Measurements from ENCODE around the gene R3HDM4. TPM values are rescaled to one million over a fixed set of nuclear protein-coding genes. Genes with fewer than 3 reads are reported as not detected.
"Not testable (repeated sequence)": the region's sequence is repeated elsewhere in the genome, so short reads cannot be mapped to it uniquely, and the experiment has no call there.

Gene R3HDM4
- total RNA-seq, 2 experiments from 2014 or later = 73.7 to 83.3 TPM

- no peak for ATAC-seq
- peaks cover 11% of the 10 kb centered on the region for H3K27me3 Mint-ChIP-seq
- no peaks in the 10 kb centered on the region for H3K9me3 Mint-ChIP-seq (ENCODE audit: low read depth)
- H3K4me1 Mint-ChIP-seq = no peaks in the 10 kb centered on the region
- no peak for DNase-seq
- H3K27ac Mint-ChIP-seq = no peak overlapping the region
- intact Hi-C loops (cut with DNase I, micrococcal nuclease) = loop anchor here in 1 of 2 experiments (10.0 kb wide), 1 partner anchor 80 kb away; no protein-coding TSS in a partner anchor
- H3K4me3 Mint-ChIP-seq = no peak overlapping the region
- ChIA-PET POLR2A (no interaction called here), CTCF (interaction anchor here (1.0 kb wide), 1 partner anchor 92 kb away, joined by 3 read pairs; no protein-coding TSS in a partner anchor)
- no peaks in the 10 kb centered on the region for H3K36me3 Mint-ChIP-seq (ENCODE audit: low read depth)
Observed at GRCh38 chr19:855142-855541, 57.9 kb downstream of the R3HDM4 start.

DNA sequence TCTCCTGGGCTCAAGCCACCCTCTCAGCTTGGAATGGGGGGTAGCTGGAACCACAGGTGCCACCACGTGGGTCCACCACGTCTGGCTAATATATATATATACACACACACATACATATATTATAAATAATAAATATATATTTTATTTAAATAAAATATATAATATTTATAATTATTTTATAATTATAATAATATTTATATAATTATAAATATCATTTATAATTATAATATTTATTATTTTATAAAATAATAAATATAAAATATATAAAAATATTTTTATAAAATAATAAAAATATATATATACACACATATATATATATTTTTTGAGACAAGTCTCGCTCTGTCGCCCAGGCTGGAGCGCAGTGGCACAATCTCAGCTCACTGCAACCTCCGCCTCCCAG lies 58.5 kb downstream of the R3HDM4 start:
- Mint-ChIP-seq H3K9me3 (ENCODE audit: low read depth) (no peaks in the 10 kb centered on the region), H3K4me3 (no peak overlapping the region), H3K4me1 (no peaks in the 10 kb centered on the region), H3K36me3 (ENCODE audit: low read depth) (no peaks in the 10 kb centered on the region), H3K27me3 (peaks cover 11% of the 10 kb centered on the region), H3K27ac (no peak overlapping the region)
- ChIA-PET POLR2A (no interaction called here), CTCF (interaction anchor here (0.7 kb wide), 1 partner anchor 31 kb away, joined by 3 read pairs; no protein-coding TSS in a partner anchor)
- ATAC-seq (no peak), DNase-seq (no peak)
- intact Hi-C loops (cut with DNase I, micrococcal nuclease) = loop anchor here in 1 of 2 experiments (10.0 kb wide), 1 partner anchor 80 kb away; no protein-coding TSS in a partner anchor

DNA sequence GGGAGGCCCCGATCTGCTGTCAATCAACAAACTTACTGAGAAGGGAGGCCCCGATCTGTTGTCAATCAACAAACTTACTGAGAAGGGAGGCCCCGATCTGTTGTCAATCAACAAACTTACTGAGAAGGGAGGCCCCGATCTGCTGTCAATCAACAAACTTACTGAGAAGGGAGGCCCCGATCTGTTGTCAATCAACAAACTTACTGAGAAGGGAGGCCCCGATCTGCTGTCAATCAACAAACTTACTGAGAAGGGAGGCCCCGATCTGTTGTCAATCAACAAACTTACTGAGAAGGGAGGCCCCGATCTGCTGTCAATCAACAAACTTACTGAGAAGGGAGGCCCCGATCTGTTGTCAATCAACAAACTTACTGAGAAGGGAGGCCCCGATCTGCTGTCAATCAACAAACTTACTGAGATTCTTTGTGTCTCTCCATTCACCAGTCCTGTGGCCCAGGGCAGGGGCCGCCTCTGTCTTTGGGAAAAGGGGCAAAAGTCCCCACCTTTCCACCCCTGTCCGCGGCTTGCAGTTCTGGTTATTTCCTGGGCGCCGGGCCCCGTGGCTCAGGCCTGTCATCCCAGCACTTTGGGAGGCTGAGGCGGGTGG lies 59.3 kb downstream of the R3HDM4 start:
- POLR2A ChIA-PET; DNase-seq; H3K4me3 Mint-ChIP-seq; H3K9me3 Mint-ChIP-seq (ENCODE audit: low read depth); H3K4me1 Mint-ChIP-seq; H3K36me3 Mint-ChIP-seq (ENCODE audit: low read depth); H3K27ac Mint-ChIP-seq; ATAC-seq: not testable (repeated sequence)
- intact Hi-C loops (cut with DNase I, micrococcal nuclease) = loop anchor here in 1 of 2 experiments (10.0 kb wide), 1 partner anchor 79 kb away; no protein-coding TSS in a partner anchor
- CTCF ChIA-PET = interaction anchor here (0.7 kb wide), 1 partner anchor 30 kb away, joined by 3 read pairs; no protein-coding TSS in a partner anchor
- peaks cover 13% of the 10 kb centered on the region for H3K27me3 Mint-ChIP-seq

DNA sequence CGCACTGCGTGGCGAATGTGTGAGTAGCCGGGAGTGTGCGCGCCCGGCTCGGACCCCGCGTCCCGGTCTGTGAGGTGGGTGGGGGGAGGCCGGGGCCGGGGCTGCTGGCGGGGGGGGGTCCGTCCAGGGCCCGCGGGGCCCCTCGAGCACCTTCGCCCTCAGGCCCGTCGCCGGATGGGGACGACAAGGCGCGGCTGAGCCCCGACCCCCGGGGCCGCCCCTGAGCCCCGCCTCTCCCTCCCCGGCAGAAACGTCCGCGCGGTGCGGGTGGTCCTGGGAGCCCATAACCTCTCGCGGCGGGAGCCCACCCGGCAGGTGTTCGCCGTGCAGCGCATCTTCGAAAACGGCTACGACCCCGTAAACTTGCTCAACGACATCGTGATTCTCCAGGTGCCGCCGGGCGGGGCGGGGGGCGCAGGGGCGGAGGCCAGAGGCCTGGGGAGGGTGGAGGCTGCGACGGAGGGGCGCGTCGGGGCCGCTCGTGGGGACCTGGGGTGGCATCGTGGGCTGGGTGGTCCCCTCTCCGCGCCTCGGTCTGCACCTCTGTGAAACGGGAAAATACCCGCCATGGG lies 59.9 kb downstream of the R3HDM4 start:
- ChIA-PET CTCF (no interaction called here), POLR2A (no interaction called here)
- no peak for DNase-seq
- Mint-ChIP-seq H3K27me3 (peaks cover 16% of the 10 kb centered on the region), H3K4me3 (no peak overlapping the region), H3K9me3 (ENCODE audit: low read depth) (no peaks in the 10 kb centered on the region), H3K36me3 (ENCODE audit: low read depth) (no peaks in the 10 kb centered on the region), H3K4me1 (no peaks in the 10 kb centered on the region), H3K27ac (no peak overlapping the region)
- intact Hi-C loops (cut with DNase I, micrococcal nuclease) = loop anchor here in 1 of 2 experiments (10.0 kb wide), 1 partner anchor 78 kb away; no protein-coding TSS in a partner anchor
- ATAC-seq = no peak

DNA sequence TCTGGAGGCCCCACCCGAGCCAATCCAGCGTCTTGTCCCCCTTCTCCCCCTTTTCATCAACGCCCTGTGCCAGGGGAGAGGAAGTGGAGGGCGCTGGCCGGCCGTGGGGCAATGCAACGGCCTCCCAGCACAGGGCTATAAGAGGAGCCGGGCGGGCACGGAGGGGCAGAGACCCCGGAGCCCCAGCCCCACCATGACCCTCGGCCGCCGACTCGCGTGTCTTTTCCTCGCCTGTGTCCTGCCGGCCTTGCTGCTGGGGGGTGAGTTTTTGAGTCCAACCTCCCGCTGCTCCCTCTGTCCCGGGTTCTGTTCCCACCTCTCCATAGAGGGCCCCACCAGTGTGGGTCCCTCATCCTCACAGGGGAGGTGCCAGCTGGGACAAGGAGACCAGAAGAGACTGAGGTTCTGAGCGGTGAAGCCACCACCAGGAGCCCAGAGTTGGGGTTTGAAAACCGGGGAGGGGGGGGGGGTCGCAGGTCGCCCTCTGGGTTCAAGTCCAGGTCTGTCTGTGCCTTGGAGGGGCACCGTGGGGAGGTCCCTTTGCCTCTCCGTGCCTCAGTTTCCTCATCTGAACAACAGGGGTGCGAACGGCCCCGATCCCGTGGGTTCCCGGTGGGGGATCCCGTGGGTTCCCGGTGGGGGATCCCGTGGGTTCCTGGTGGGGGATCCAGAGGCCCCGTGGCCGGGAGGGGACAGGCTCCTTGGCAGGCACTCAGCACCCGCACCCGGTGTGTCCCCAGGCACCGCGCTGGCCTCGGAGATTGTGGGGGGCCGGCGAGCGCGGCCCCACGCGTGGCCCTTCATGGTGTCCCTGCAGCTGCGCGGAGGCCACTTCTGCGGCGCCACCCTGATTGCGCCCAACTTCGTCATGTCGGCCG lies 60.6 kb downstream of the R3HDM4 start, which contains the start of gene ELANE:
Gene ELANE, plus strand, starts transcription at position 168 of the 878 bp plus-strand sequence. Its CDS starts 26 bp downstream, at position 194.
- ATAC-seq (no peak), DNase-seq (no peak)
- ChIA-PET CTCF (no interaction called here), POLR2A (no interaction called here)
- H3K9me3 Mint-ChIP-seq (ENCODE audit: low read depth) = no peaks in the 10 kb centered on the region
- intact Hi-C loops (cut with DNase I, micrococcal nuclease) = loop anchor here in 1 of 2 experiments (10.0 kb wide), 1 partner anchor 78 kb away; no protein-coding TSS in a partner anchor
- H3K4me1 Mint-ChIP-seq = no peaks in the 10 kb centered on the region
- no peak within 1 kb of the TSS for H3K4me3 Mint-ChIP-seq
- peaks cover 15% of the 10 kb centered on the region for H3K27me3 Mint-ChIP-seq
- no peak within 1 kb of the TSS for H3K27ac Mint-ChIP-seq
- no peaks in the 10 kb centered on the region for H3K36me3 Mint-ChIP-seq (ENCODE audit: low read depth)

DNA sequence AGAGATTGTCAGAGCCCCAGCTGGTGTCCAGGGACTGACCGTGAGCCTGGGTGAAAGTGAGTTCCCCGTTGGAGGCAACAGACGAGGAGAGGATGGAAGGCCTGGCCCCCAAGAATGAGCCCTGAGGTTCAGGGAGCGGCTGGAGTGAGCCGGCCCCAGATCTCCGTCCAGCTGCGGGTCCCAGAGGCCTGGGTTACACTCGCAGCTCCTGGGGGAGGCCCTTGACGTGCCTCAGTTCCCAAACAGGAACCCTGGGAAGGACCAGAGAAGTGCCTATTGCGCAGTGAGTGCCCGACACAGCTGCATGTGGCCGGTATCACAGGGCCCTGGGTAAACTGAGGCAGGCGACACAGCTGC lies 62.1 kb downstream of the R3HDM4 start:
- POLR2A ChIA-PET = no interaction called here
- no peak overlapping the region for H3K27ac Mint-ChIP-seq
- no peaks in the 10 kb centered on the region for H3K9me3 Mint-ChIP-seq (ENCODE audit: low read depth)
- H3K4me1 Mint-ChIP-seq = no peaks in the 10 kb centered on the region
- CTCF ChIA-PET = no interaction called here
- no peak overlapping the region for H3K4me3 Mint-ChIP-seq
- H3K27me3 Mint-ChIP-seq = peaks cover 20% of the 10 kb centered on the region
- intact Hi-C loops (cut with DNase I, micrococcal nuclease) = loop anchor here in 1 of 2 experiments (10.0 kb wide), 1 partner anchor 76 kb away; no protein-coding TSS in a partner anchor
- DNase-seq = no peak
- no peak for ATAC-seq
- no peaks in the 10 kb centered on the region for H3K36me3 Mint-ChIP-seq (ENCODE audit: low read depth)

DNA sequence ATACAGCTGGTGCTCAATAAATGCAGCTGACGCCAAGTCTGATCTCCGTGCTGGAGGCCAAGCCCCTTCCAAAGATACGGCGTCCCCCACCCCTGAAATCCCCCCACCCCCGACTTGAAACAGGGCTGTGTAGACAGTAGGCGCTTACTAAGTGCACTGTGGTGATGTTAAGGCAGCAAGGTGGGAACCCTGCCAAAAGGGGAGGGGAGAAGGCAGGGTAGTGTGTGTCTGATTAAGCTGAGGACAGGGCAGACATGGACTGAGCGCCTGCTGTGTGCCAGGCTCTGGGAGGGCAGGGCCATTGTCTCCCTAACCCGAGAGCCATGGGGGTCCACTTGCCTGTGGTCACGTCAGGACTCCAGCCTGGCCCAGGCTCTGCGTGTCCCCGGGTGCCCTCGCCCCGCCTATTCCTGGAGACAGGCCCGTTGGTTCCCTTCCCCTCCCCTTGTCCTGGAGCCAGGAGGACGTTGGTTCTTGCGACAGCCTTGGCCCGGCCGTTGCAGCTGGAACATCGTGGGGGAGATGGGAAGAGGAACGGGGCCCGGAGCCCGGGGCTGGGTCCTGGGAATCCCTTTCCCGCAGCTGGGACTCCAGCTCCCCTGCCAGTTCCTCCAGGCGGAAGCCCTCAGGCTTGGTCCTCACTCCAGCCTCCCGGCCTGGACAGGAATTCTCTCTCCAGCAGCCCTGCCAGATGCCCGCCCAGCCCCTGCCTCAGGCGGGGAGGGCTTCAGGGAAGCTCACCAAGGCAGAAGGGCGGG lies 62.6 kb downstream of the R3HDM4 start:
- Mint-ChIP-seq H3K27me3 (peaks cover 24% of the 10 kb centered on the region), H3K4me1 (no peaks in the 10 kb centered on the region), H3K27ac (no peak overlapping the region), H3K9me3 (ENCODE audit: low read depth) (no peaks in the 10 kb centered on the region), H3K36me3 (ENCODE audit: low read depth) (no peaks in the 10 kb centered on the region), H3K4me3 (no peak overlapping the region)
- POLR2A ChIA-PET = no interaction called here
- peak; percentile 53 for DNase-seq
- intact Hi-C loops (cut with DNase I, micrococcal nuclease) = loop anchor here in 1 of 2 experiments (10.0 kb wide), 1 partner anchor 76 kb away; no protein-coding TSS in a partner anchor
- no peak for ATAC-seq
- CTCF ChIA-PET = no interaction called here

DNA sequence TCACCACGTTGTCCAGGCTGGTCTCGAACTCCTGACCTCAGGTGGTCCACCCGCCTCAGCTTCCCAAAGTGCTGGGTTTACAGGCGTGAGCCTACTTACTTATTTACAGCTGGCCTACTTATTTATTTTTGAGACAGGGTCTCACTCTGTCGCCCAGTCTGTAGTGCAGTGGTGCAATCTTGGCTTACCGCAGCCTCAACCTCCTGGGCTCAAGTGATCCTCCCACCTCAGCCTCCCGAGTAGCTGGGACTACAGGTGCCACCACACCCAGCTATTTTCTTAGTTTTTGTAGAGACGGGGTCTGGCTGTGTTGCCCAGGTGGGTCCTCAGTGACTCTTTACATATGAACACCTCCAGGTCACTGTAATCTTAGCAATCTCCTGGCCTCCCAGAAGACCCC lies 63.8 kb downstream of the R3HDM4 start:
- H3K4me1 Mint-ChIP-seq; H3K27ac Mint-ChIP-seq; H3K4me3 Mint-ChIP-seq; intact Hi-C loops (cut with DNase I, micrococcal nuclease); POLR2A ChIA-PET; H3K9me3 Mint-ChIP-seq (ENCODE audit: low read depth); DNase-seq; H3K36me3 Mint-ChIP-seq (ENCODE audit: low read depth); ATAC-seq: not testable (repeated sequence)
- peaks cover 31% of the 10 kb centered on the region for H3K27me3 Mint-ChIP-seq
- CTCF ChIA-PET = interaction anchor here (0.9 kb wide), 1 partner anchor 14 kb away, joined by 4 read pairs; no protein-coding TSS in a partner anchor

GRCh38 chr19:848386-848921 lies 64.6 kb downstream of the R3HDM4 start:
- H3K36me3 Mint-ChIP-seq (ENCODE audit: low read depth) = no peaks in the 10 kb centered on the region
- no peak overlapping the region for H3K27ac Mint-ChIP-seq
- H3K9me3 Mint-ChIP-seq (ENCODE audit: low read depth) = no peaks in the 10 kb centered on the region
- ATAC-seq = no peak
- H3K4me3 Mint-ChIP-seq = no peak overlapping the region
- DNase-seq = no peak
- POLR2A ChIA-PET = no interaction called here
- H3K27me3 Mint-ChIP-seq = peaks cover 31% of the 10 kb centered on the region
- CTCF ChIA-PET = interaction anchor here (0.9 kb wide), 1 partner anchor 15 kb away, joined by 4 read pairs; no protein-coding TSS in a partner anchor
- H3K4me1 Mint-ChIP-seq = peaks cover 3% of the 10 kb centered on the region
- intact Hi-C loops (cut with DNase I, micrococcal nuclease) = no loop called here

All from activated CD4-positive, alpha-beta T cell treated with anti-CD3 and anti-CD28 coated beads for 36 hours (primary cell).